CD4-positive, alpha-beta T cell (primary cell): Measurements from ENCODE around the gene PLD2. TPM values are rescaled to one million over a fixed set of nuclear protein-coding genes. Genes with fewer than 3 reads are reported as not detected.

ENCODE experiments used
- ATAC-seq: fragments of 200-7000 bp; cut with Tn5 transposase; one replicate; pipeline ENCODE4 v1.10.0; 2022; ENCODE audit warnings: mild to moderate bottlenecking; ENCODE audit not compliant: poor library complexity
- CTCF ChIA-PET: fragments of 350-600 bp; sonication (Branson Sonifier 250); formaldehyde crosslinking; loops from one replicate; lab custom pipeline; 2021; ENCODE audit warnings: antibody characterized with exemption, inconsistent platforms; lab: Charles Lee
- POLR2A ChIA-PET: fragments of 350-600 bp; sonication (Branson Sonifier 250); formaldehyde crosslinking; loops from one replicate; lab custom pipeline; 2021; ENCODE audit warnings: antibody characterized with exemption, inconsistent platforms; lab: Charles Lee
- DNase-seq, 14 experiments: peaks; one replicate each; pipeline ENCODE4 v3.0.0-alpha.2; 2013 to 2020; ENCODE audit warnings: mixed read lengths in 2 of 14
- H3K27ac ChIP-seq, 2 donors: one replicate each; pipeline versions ENCODE4 v1.5.1 to v1.7.0; 2013; ENCODE audit warnings: low read length in 2 of 2, low read depth in 1 of 2, mild to moderate bottlenecking in 1 of 2
- H3K27me3 ChIP-seq, 2 experiments: 1 replicate in 1 of 2; 2 replicates in 1 of 2; pipeline versions ENCODE4 v1.6.1 to v1.7.0; 2013; ENCODE audit warnings: low read length in 2 of 2, control low read depth in 1 of 2, mild to moderate bottlenecking in 1 of 2, moderate library complexity in 1 of 2; ENCODE audit not compliant: insufficient read depth in 2 of 2, control insufficient read depth in 1 of 2
- H3K36me3 ChIP-seq: one replicate; pipeline ENCODE4 v1.6.1; 2013; ENCODE audit warnings: low read length, control low read depth; ENCODE audit not compliant: insufficient read depth
- H3K4me1 ChIP-seq: one replicate; pipeline ENCODE4 v1.6.1; 2013; ENCODE audit warnings: low read length, control low read depth; ENCODE audit not compliant: insufficient read depth
- H3K4me3 ChIP-seq: one replicate; pipeline ENCODE4 v1.5.1; 2013; ENCODE audit warnings: mild to moderate bottlenecking, low read length, moderate library complexity
- H3K9me3 ChIP-seq, 2 experiments: 1 replicate in 1 of 2; 2 replicates in 1 of 2; pipeline versions ENCODE4 v1.6.1 to v1.7.0; 2013; ENCODE audit warnings: low read length in 2 of 2, mild to moderate bottlenecking in 2 of 2, control low read depth in 1 of 2, moderate library complexity in 1 of 2; ENCODE audit not compliant: control insufficient read depth in 1 of 2, insufficient read depth in 1 of 2
- H3K27ac Mint-ChIP-seq: one replicate; pipeline ENCODE4 v1.8.0; 2020; ENCODE audit warnings: mixed read lengths
- H3K27me3 Mint-ChIP-seq: one replicate; pipeline ENCODE4 v1.8.0; 2021; ENCODE audit warnings: mixed read lengths
- H3K36me3 Mint-ChIP-seq: one replicate; pipeline ENCODE4 v1.8.0; 2021; ENCODE audit warnings: low read depth, mixed read lengths
- H3K4me1 Mint-ChIP-seq: one replicate; pipeline ENCODE4 v1.8.0; 2021; ENCODE audit warnings: low read depth, mixed read lengths
- H3K4me3 Mint-ChIP-seq: one replicate; pipeline ENCODE4 v1.8.0; 2020; ENCODE audit warnings: mild to moderate bottlenecking, mixed read lengths
- H3K9me3 Mint-ChIP-seq: one replicate; pipeline ENCODE4 v1.8.0; 2020; ENCODE audit warnings: mixed read lengths
- intact Hi-C, 2 experiments: fragments of 100-400 bp; cut with DNase I in 1 of 2; cut with micrococcal nuclease in 1 of 2; formaldehyde crosslinking; loops; one replicate each; pipeline versions ENCODE4 v1.15.1 to v1.9.0; 2023 to 2025; cut with DNase I, micrococcal nuclease
- total RNA-seq, 174 experiments: library from RNA in 2 of 174; stranded (reverse) in 2 of 174; gene quantifications; one replicate each; pipeline ENCODE4 v1.2.3 and lab custom pipeline; 2021 to 2026
- TF ChIP-seq, protein P1 (sequence below): fragments of 200-600 bp; IDR thresholded peaks from one replicate; pipeline ENCODE4 v1.8.0; 2022; ENCODE audit warnings: antibody characterized with exemption, mild to moderate bottlenecking

The PLD2 gene
- total RNA-seq, 2 experiments from 2014 or later = 10.2 to 10.7 TPM

DNA sequence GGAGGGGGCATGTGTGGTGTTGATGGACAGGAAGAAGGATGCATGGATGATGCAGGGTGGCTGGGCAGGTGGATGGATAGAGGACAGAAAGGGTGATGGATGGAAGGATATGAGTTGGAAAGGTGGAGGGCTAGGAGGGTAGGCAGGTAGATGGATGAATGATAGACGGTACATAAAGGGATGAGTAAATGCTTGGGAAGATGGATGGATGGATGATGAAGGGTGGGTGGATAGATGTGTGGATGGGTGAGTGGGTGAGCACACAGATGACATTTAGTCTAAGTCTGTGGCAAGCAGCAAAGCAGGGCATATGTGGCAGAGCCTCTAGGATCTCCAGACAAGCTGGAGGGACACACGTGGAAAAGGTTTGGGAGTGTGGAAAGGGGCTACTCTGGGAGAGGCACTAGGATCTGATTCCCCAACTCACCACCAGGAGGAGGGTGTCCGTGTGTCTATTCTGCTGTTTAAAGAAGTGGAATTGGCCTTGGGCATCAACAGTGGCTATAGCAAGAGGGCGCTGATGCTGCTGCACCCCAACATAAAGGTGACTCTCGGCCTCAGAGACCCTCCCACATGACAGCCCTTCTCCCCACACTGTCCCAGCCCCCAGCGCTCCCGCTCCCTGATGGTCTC lies 8.2 kb downstream of the PLD2 start:
- H3K9me3 ChIP-seq = no peaks in the 10 kb centered on the region
- H3K9me3 Mint-ChIP-seq = no peaks in the 10 kb centered on the region
- intact Hi-C loops = no loop called here
- H3K4me3 Mint-ChIP-seq = no peak overlapping the region
- H3K36me3 Mint-ChIP-seq = peaks cover 8% of the 10 kb centered on the region
- H3K27ac ChIP-seq = no peak overlapping the region
- peaks cover 7% of the 10 kb centered on the region for H3K36me3 ChIP-seq
- H3K4me1 ChIP-seq = no peaks in the 10 kb centered on the region
- H3K4me1 Mint-ChIP-seq = no peaks in the 10 kb centered on the region
- H3K4me3 ChIP-seq = no peak overlapping the region
- ChIA-PET CTCF (no interaction called here), POLR2A (no interaction called here)
- H3K27ac Mint-ChIP-seq = no peak overlapping the region
- H3K27me3 ChIP-seq = no peaks in the 10 kb centered on the region
- DNase-seq (no peak), ATAC-seq (no peak)
- TF ChIP-seq, protein P1, sequence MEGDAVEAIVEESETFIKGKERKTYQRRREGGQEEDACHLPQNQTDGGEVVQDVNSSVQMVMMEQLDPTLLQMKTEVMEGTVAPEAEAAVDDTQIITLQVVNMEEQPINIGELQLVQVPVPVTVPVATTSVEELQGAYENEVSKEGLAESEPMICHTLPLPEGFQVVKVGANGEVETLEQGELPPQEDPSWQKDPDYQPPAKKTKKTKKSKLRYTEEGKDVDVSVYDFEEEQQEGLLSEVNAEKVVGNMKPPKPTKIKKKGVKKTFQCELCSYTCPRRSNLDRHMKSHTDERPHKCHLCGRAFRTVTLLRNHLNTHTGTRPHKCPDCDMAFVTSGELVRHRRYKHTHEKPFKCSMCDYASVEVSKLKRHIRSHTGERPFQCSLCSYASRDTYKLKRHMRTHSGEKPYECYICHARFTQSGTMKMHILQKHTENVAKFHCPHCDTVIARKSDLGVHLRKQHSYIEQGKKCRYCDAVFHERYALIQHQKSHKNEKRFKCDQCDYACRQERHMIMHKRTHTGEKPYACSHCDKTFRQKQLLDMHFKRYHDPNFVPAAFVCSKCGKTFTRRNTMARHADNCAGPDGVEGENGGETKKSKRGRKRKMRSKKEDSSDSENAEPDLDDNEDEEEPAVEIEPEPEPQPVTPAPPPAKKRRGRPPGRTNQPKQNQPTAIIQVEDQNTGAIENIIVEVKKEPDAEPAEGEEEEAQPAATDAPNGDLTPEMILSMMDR = no peak
- H3K27me3 Mint-ChIP-seq = no peaks in the 10 kb centered on the region

GRCh38 chr17:4816826-4817225 lies 9.9 kb downstream of the PLD2 start:
- POLR2A ChIA-PET = no interaction called here
- Mint-ChIP-seq H3K27ac (no peak overlapping the region), H3K9me3 (no peaks in the 10 kb centered on the region), H3K36me3 (peaks cover 4% of the 10 kb centered on the region), H3K4me1 (no peaks in the 10 kb centered on the region), H3K4me3 (no peak overlapping the region), H3K27me3 (no peaks in the 10 kb centered on the region)
- Histone ChIP-seq H3K36me3 (peaks cover 7% of the 10 kb centered on the region), H3K4me3 (no peak overlapping the region), H3K27ac (no peak overlapping the region), H3K27me3 (no peaks in the 10 kb centered on the region), H3K4me1 (no peaks in the 10 kb centered on the region), H3K9me3 (no peaks in the 10 kb centered on the region)
- CTCF ChIA-PET = no interaction called here
- TF ChIP-seq, protein P1 = no peak
- no peak for DNase-seq
- no peak for ATAC-seq
- intact Hi-C loops = no loop called here

- TF ChIP-seq, protein P1 = no peak
- H3K9me3 Mint-ChIP-seq = no peaks in the 10 kb centered on the region
- peaks cover 10% of the 10 kb centered on the region for H3K36me3 ChIP-seq
- no peak overlapping the region for H3K27ac Mint-ChIP-seq
- H3K4me1 ChIP-seq = no peaks in the 10 kb centered on the region
- H3K4me3 Mint-ChIP-seq = no peak overlapping the region
- no peaks in the 10 kb centered on the region for H3K27me3 ChIP-seq
- intact Hi-C loops = no loop called here
- no peaks in the 10 kb centered on the region for H3K27me3 Mint-ChIP-seq
- no peak overlapping the region for H3K27ac ChIP-seq
- no peaks in the 10 kb centered on the region for H3K4me1 Mint-ChIP-seq
- POLR2A ChIA-PET = no interaction called here
- CTCF ChIA-PET = no interaction called here
- peaks cover 4% of the 10 kb centered on the region for H3K36me3 Mint-ChIP-seq
- H3K9me3 ChIP-seq = no peaks in the 10 kb centered on the region
- ATAC-seq = no peak
- DNase-seq = no peak
- no peak overlapping the region for H3K4me3 ChIP-seq
These were observed 11.3 kb downstream of the PLD2 start for GRCh38 chr17:4818276-4818675.
